Left renal cortex interstitium (tissue), 4 donors: Measurements from ENCODE around the gene NDUFS3. TPM values are rescaled to one million over a fixed set of nuclear protein-coding genes. Genes with fewer than 3 reads are reported as not detected.
"Not testable (repeated sequence)": the region's sequence is repeated elsewhere in the genome, so short reads cannot be mapped to it uniquely, and the experiment has no call there.

Source experiments
- DNase-seq, 4 donors: peaks; one replicate each; pipeline ENCODE4 v3.0.0-alpha.2; 2013; ENCODE audit warnings: low read depth in 4 of 4, low spot score in 2 of 4, missing footprints in 1 of 4
- polyA plus RNA-seq, 4 donors: library from polyadenylated mRNA; unstranded; fragments of 120-200 nt; gene quantifications; one replicate each; pipeline ENCODE4 v1.2.1, GENCODE V29; 2013; ENCODE audit not compliant: insufficient read length in 4 of 4

NDUFS3 gene
- 100 to 1,000 TPM; 134 to 154 (median 150) TPM for polyA plus RNA-seq

GRCh38 chr11:47578524-47579494, at the start of gene NDUFS3, which contains the start of gene KBTBD4:
Gene NDUFS3, plus strand, starts transcription at chr11:47579074. Its CDS starts 18 bp downstream, at chr11:47579092.
Gene KBTBD4, minus strand, starts transcription at chr11:47578970. Its CDS starts 19 bp downstream, at chr11:47578951.
- DNase-seq: peak; percentile 83 to 97 (median 88)

- no peak for DNase-seq
These were observed 48.9 kb upstream of the NDUFS3 start for GRCh38 chr11:47529951-47530350.

- not testable (repeated sequence) for DNase-seq
These were observed 48.2 kb upstream of the NDUFS3 start for GRCh38 chr11:47530721-47531120.

- DNase-seq: no peak
These were observed 47.2 kb upstream of the NDUFS3 start for GRCh38 chr11:47531666-47532065.

- no peak for DNase-seq
These were observed 46.2 kb upstream of the NDUFS3 start for GRCh38 chr11:47532597-47533213.

- no peak for DNase-seq
These were observed 45.2 kb upstream of the NDUFS3 start for GRCh38 chr11:47533690-47534151.

GRCh38 chr11:47534704-47535251, 44.1 kb upstream of the NDUFS3 start:
- no peak for DNase-seq

GRCh38 chr11:47536915-47537314, 42.0 kb upstream of the NDUFS3 start:
- no peak for DNase-seq

GRCh38 chr11:47538741-47539565, 39.9 kb upstream of the NDUFS3 start:
- DNase-seq: no peak

GRCh38 chr11:47539681-47540039, 39.2 kb upstream of the NDUFS3 start:
- DNase-seq: no peak

- DNase-seq: no peak
These were observed 37.8 kb upstream of the NDUFS3 start for GRCh38 chr11:47541070-47541469.

GRCh38 chr11:47545298-47545697, 33.6 kb upstream of the NDUFS3 start:
- no peak for DNase-seq

GRCh38 chr11:47546274-47546673, 32.6 kb upstream of the NDUFS3 start:
- not testable (repeated sequence) for DNase-seq

GRCh38 chr11:47550288-47551047, 28.4 kb upstream of the NDUFS3 start:
- no peak for DNase-seq

GRCh38 chr11:47551086-47551485, 27.8 kb upstream of the NDUFS3 start:
- DNase-seq: no peak

- peak in 2 of 4 donors; percentile 24 to 58 for DNase-seq
These were observed 26.8 kb upstream of the NDUFS3 start for GRCh38 chr11:47552056-47552565.

GRCh38 chr11:47552566-47553405, 26.1 kb upstream of the NDUFS3 start, which contains the start of gene CELF1:
Gene CELF1, minus strand, starts transcription at chr11:47553132. Its CDS starts 53,609 bp downstream, at chr11:47499523.
- DNase-seq: peak; percentile 56 to 83 (median 78)

- DNase-seq: no peak
These were observed 25.5 kb upstream of the NDUFS3 start for GRCh38 chr11:47553406-47553743.
